SH-SY5Y (cell line): Measurements from ENCODE around the gene ELOVL2.

Source experiments
- GATA2 ChIP-seq: IDR thresholded peaks from 2 replicates; pipeline ENCODE4 v1.6.1; 2011; ENCODE audit warnings: mild to moderate bottlenecking, low read depth, low read length
- GATA3 ChIP-seq: IDR thresholded peaks from 2 replicates; pipeline ENCODE4 v1.6.1; 2011; ENCODE audit warnings: low read depth, mild to moderate bottlenecking, low read length, moderate library complexity

GRCh38 chr6:11018225-11018624 lies 25.9 kb downstream of the ELOVL2 start:
- TF ChIP-seq GATA2 (no peak), GATA3 (no peak)
